Suprapubic skin (tissue), 4 donors: ENCODE results near the gene MAJIN. TPM values are rescaled to one million over a fixed set of nuclear protein-coding genes. Genes with fewer than 3 reads are reported as not detected.

ENCODE experiments used
- DNase-seq, 2 donors: peaks; one replicate each; pipeline ENCODE4 v3.0.0-alpha.2; 2019; ENCODE audit warnings: low spot score in 2 of 2
- H3K27ac ChIP-seq: fragments of 200-600 bp; sonication (generic); one replicate; pipeline ENCODE4 v1.5.1; 2019
- H3K27me3 ChIP-seq: fragments of 200-600 bp; sonication (generic); one replicate; pipeline ENCODE4 v1.5.1; 2019
- H3K36me3 ChIP-seq: fragments of 200-600 bp; sonication (generic); one replicate; pipeline ENCODE4 v1.5.1; 2019
- H3K4me1 ChIP-seq: fragments of 200-600 bp; sonication (generic); one replicate; pipeline ENCODE4 v1.5.1; 2019
- H3K4me3 ChIP-seq: fragments of 200-600 bp; sonication (generic); one replicate; pipeline ENCODE4 v1.5.1; 2019; ENCODE audit warnings: mild to moderate bottlenecking
- H3K9me3 ChIP-seq: fragments of 200-600 bp; sonication (generic); one replicate; pipeline ENCODE4 v1.5.1; 2019
- EP300 ChIP-seq: sonication (generic); formaldehyde crosslinking; IDR thresholded peaks from one replicate; pipeline ENCODE4 v1.6.1; 2017; ENCODE audit warnings: antibody characterized with exemption
- POLR2A ChIP-seq, 2 donors: fragments of 450-650 bp; IDR thresholded peaks; one replicate each; pipeline ENCODE4 v1.6.1; 2017; ENCODE audit warnings: antibody characterized with exemption in 2 of 2, mild to moderate bottlenecking in 2 of 2, moderate library complexity in 2 of 2
- POLR2AphosphoS5 ChIP-seq, 3 donors: sonication (generic); formaldehyde crosslinking; IDR thresholded peaks; one replicate each; pipeline ENCODE4 v1.6.1; 2017; ENCODE audit warnings: antibody characterized with exemption in 3 of 3
- WGBS: methylation state at CpG from one replicate; pipeline ENCODE4 v1.1.5; 2018; 5-methylcytosine and 5-hydroxymethylcytosine counted together
- total RNA-seq, 4 donors: library from RNA; depleted of rRNA; stranded (reverse); fragments of >200 nt; gene quantifications; one replicate each; pipeline ENCODE4 v1.1.0, GENCODE V29; 2016
- TF ChIP-seq, protein P1 (sequence below), 2 donors: fragments of 200-600 bp in 1 of 2; fragments of 450-650 bp in 1 of 2; sonication (generic) in 1 of 2; IDR thresholded peaks; one replicate each; pipeline ENCODE4 v1.5.1; 2016 to 2019; ENCODE audit warnings: antibody characterized with exemption in 2 of 2, mild to moderate bottlenecking in 1 of 2, moderate library complexity in 1 of 2

Gene MAJIN
- total RNA-seq, 4 donors from 2014 or later = not detected

DNA sequence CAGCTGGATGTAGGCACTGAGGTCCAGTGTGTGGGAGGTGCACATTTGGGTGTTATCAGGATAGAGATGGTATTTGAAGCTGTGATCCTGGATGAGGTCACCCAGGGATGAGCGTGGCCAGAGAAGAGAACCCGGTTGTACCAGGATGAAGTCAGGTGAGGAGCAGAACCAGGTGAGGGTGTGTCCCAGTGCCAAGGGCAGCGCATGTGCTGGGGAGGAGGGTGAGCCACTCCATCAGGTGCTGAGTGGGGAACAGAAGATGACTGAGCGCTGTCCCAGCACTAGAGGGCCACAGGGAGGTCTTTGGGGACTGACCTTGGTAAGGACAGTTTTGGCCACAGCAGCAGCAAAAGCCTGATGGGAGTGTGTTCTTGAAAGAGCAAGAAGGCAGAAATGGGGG lies 44.8 kb upstream of the MAJIN start:
- Histone ChIP-seq H3K27me3 (no peaks in the 10 kb centered on the region), H3K27ac (no peak overlapping the region), H3K4me1 (peaks cover 33% of the 10 kb centered on the region), H3K4me3 (no peak overlapping the region), H3K36me3 (peaks cover 29% of the 10 kb centered on the region), H3K9me3 (no peaks in the 10 kb centered on the region)
- no peak for DNase-seq
- 77% methylated on average over 4 of the region's 4 CpGs for WGBS
- TF ChIP-seq, protein P1, sequence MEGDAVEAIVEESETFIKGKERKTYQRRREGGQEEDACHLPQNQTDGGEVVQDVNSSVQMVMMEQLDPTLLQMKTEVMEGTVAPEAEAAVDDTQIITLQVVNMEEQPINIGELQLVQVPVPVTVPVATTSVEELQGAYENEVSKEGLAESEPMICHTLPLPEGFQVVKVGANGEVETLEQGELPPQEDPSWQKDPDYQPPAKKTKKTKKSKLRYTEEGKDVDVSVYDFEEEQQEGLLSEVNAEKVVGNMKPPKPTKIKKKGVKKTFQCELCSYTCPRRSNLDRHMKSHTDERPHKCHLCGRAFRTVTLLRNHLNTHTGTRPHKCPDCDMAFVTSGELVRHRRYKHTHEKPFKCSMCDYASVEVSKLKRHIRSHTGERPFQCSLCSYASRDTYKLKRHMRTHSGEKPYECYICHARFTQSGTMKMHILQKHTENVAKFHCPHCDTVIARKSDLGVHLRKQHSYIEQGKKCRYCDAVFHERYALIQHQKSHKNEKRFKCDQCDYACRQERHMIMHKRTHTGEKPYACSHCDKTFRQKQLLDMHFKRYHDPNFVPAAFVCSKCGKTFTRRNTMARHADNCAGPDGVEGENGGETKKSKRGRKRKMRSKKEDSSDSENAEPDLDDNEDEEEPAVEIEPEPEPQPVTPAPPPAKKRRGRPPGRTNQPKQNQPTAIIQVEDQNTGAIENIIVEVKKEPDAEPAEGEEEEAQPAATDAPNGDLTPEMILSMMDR (IDR thresholded peaks at IDR 0.05) = no peak
- TF ChIP-seq EP300 (no peak), POLR2A (IDR thresholded peaks at IDR 0.05) (no peak), POLR2AphosphoS5 (IDR thresholded peaks at IDR 0.05) (no peak)

DNA sequence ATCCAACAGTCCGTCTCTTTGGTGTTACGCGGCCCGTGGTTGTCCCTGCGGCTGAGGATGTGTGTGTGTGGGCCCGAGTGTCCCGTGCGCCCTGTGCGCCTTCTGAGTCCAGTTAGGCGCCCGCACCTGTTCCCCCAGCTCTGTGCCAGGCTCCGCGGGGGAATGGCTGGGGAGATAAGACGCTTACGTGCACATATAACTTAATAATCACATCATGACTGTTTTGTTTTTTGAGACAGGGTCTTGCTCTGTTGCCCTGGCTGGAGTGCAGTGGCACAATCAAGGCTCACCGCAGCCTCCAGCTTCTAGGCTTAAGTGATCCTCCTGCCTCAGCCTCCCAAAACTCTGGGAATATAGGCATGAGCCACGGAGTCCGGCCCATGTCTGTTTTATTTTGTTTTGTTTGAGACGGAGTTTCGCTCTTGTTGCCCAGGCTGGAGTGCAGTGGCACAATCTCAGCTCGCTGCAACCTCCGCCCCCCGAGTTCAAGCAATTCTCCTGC lies 42.9 kb upstream of the MAJIN start:
- peak overlapping the region; percentile 97 for H3K27ac ChIP-seq
- H3K4me1 ChIP-seq = peaks cover 33% of the 10 kb centered on the region
- 37% methylated on average over 20 of the region's 23 CpGs for WGBS
- H3K27me3 ChIP-seq = no peaks in the 10 kb centered on the region
- DNase-seq = peak in 1 of 2 donors; percentile 72
- peak overlapping the region; percentile 80 for H3K4me3 ChIP-seq
- H3K36me3 ChIP-seq = peaks cover 12% of the 10 kb centered on the region
- TF ChIP-seq, protein P1 (IDR thresholded peaks at IDR 0.05) = no peak
- TF ChIP-seq POLR2AphosphoS5 (IDR thresholded peaks at IDR 0.05) (no peak), POLR2A (IDR thresholded peaks at IDR 0.05) (no peak), EP300 (no peak)
- no peaks in the 10 kb centered on the region for H3K9me3 ChIP-seq

DNA sequence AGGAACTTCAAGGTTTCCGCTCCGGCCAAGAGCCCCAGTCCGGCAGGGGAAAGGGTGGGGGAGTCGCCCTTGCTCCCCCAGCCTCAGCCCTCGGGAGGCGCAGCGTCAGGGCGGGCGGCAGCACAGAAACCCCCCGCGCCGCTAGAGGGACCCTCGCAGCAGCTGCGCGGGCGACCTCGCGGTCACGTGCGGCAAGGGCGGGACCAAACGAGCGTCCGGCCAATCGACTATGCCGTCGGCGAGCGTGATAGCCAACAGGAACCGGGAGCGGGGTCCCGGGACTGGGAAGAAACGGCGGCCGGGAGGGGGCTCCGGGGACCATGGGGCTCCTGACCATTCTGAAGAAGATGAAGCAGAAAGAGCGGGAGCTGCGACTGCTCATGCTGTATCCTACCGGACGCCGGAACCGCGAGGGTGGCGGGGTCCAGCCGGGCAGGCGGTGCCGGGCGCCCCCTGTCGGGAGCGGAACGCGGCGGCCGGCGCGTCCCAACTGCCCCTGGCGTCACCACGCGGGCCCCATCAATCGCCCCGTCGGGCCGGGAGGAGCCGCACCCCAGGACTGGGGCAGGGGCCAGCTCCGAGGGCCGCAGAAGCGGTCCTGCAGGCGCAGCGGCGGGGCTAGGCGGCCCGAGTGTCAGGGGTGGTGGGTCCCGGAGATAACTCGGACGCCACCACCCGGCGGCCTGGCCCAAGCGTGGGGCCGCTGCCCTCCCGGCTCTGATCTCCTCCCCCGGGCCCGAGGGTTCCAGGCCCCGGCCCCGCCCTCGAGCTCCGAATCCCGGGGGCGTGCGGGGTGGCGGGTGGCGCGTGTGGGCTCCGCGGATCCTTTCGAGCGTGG lies 42.2 kb upstream of the MAJIN start, which contains the start of gene ARL2:
Gene ARL2 (plus strand): TSS at position 273 of the 838 bp plus-strand sequence. CDS start 48 bp downstream, at position 321.
- 7% methylated on average over 6 of the region's 96 CpGs for WGBS
- Histone ChIP-seq H3K27me3 (no peaks in the 10 kb centered on the region), H3K36me3 (peaks cover 10% of the 10 kb centered on the region), H3K27ac (peak within 1 kb of the TSS; percentile 97), H3K4me3 (peak within 1 kb of the TSS; percentile 80), H3K9me3 (no peaks in the 10 kb centered on the region), H3K4me1 (peaks cover 33% of the 10 kb centered on the region)
- TF ChIP-seq, protein P1 (IDR thresholded peaks at IDR 0.05) = peak; percentile 59 to 88
- TF ChIP-seq POLR2AphosphoS5 (IDR thresholded peaks at IDR 0.05) (no peak), POLR2A (IDR thresholded peaks at IDR 0.05) (no peak), EP300 (no peak)
- DNase-seq = peak; percentile 95

DNA sequence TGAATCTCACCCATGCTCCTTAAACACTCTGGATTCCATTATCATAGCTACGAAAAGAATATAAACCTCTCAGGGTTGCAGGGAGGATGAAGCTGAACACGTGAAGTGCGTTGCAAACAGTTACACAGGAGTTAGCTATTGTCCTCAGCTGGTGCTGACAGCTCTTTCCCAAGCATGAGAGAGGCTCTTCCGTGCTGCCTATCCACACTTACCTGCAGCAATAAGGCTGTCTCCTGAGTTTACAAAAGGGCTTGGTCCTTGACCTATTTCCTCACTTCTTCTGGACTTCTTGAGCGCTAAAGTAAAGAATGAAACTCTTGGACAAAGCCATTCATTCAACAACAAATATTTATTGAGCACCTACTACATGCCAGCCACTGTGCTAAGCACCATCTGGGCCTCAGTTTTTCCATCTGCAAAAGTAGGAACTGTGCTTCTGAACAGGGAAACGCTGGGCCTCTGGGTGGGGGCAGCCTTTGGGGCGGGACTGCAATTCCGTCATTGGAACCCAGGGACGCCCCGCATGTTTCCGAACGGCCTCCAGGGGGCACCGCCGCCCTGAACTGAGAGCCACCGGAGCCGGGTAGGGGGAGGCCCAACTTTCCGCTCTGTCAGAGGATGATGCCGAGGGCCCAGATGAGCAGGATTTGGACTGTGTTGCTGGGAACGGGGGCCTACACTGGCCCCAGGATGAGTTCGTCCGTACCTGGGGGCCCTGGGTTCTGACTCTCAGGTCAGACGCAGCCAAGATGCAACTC lies 41.4 kb upstream of the MAJIN start:
- Histone ChIP-seq H3K27ac (peak overlapping the region; percentile 97), H3K36me3 (peaks cover 3% of the 10 kb centered on the region), H3K27me3 (no peaks in the 10 kb centered on the region), H3K9me3 (no peaks in the 10 kb centered on the region), H3K4me1 (peaks cover 33% of the 10 kb centered on the region), H3K4me3 (peak overlapping the region; percentile 80)
- WGBS = 14% methylated on average over 21 of the region's 22 CpGs
- peak; percentile 96 to 98 for DNase-seq
- TF ChIP-seq, protein P1 (IDR thresholded peaks at IDR 0.05) = peak; percentile 65 to 89
- TF ChIP-seq POLR2AphosphoS5 (IDR thresholded peaks at IDR 0.05) (peak in 1 of 3 donors; percentile 52), POLR2A (IDR thresholded peaks at IDR 0.05) (peak in 1 of 2 donors; percentile 41), EP300 (no peak)
